ENCODE results near the gene FASN.

Gene FASN

GRCh38 chr17:82101301-82101715 is 3.3 kb upstream of the FASN start:
- no peak for DNase-seq

DNA sequence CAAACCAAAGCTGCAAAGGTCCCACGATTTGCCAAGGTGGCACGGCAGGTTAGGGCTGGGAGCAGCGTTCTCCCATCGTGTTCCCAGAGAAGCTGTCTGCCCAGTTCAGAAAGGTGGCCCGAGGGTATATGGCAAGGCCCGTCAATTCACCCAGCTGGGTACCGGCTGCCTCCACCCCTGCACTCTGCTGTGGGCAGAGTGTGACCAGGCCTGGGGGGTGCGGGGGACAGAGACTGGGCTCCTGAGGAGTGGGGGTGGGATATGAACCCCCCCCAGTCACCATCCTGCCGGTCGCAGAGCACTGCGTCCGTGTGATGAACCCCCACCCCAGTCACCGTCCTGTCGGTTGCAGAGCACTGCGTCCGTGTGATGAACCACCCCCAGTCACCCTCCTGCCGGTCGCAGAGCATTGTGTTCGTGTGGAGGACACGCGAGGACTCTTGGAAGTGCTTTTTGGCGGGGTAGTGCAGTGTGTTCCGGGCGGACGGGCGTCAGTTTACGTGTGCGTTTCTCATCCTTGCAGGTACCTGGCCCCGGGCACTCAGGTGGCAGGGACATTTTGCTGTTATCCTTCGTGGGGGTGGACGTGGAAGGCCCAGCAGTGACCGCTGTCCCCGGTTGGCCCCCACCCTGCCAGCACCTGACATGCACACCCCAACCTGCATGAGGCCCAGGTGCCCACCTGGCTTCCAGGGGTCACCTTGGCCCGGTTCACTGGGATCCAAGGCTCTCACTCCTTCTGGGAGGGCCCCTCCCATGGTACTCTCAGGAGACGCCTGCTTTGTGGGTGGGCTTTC is 2.7 kb upstream of the FASN start:
- DNase-seq: no peak

- DNase-seq: no peak
Observed at GRCh38 chr17:82098939-82099763, 1.1 kb upstream of the FASN start.

DNA sequence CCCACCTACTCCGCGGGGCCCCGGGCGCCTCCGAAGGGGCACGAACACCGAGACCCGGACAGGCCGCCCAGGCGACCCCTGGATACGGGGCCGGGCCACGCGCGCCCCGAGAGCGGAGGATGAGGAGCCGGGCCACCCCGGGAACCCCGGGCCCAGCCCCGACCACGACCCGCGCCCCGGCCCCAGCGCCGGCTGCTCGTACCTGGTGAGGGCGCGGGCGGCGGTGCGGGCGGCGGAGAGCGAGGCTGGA is 192 bp downstream of the FASN start:
- no peak for DNase-seq

GRCh38 chr17:82097184-82097918 is 685 bp downstream of the FASN start:
- peak; percentile 22 for DNase-seq

DNA sequence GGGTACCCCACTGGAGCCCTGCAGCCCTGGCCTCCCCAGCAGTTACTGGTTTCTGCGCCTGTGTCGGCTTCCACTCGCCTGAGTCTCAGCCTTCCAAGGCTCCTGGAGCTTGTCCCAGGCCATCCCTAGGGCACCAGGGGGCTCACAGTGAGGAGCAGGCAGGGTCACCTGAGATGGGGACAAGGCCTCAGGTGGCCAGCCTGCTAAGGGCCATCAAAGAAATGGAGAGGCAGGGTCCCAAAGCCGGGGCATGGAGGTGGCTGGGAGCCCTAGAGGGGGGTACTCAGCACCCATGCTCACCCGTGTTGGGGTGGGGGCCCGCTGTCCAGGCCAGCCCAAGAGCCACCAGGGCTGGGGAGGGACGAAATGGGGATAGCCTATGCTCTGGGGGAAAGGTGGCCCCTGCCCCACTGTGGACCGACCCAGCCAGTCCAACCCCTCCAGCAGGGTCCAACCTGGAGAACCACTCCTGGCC is 1.3 kb downstream of the FASN start:
- DNase-seq: no peak

GRCh38 chr17:82095777-82096708 is 2.0 kb downstream of the FASN start:
- no peak for DNase-seq

- no peak for DNase-seq
Observed at GRCh38 chr17:82094931-82095776, 2.9 kb downstream of the FASN start.

DNA sequence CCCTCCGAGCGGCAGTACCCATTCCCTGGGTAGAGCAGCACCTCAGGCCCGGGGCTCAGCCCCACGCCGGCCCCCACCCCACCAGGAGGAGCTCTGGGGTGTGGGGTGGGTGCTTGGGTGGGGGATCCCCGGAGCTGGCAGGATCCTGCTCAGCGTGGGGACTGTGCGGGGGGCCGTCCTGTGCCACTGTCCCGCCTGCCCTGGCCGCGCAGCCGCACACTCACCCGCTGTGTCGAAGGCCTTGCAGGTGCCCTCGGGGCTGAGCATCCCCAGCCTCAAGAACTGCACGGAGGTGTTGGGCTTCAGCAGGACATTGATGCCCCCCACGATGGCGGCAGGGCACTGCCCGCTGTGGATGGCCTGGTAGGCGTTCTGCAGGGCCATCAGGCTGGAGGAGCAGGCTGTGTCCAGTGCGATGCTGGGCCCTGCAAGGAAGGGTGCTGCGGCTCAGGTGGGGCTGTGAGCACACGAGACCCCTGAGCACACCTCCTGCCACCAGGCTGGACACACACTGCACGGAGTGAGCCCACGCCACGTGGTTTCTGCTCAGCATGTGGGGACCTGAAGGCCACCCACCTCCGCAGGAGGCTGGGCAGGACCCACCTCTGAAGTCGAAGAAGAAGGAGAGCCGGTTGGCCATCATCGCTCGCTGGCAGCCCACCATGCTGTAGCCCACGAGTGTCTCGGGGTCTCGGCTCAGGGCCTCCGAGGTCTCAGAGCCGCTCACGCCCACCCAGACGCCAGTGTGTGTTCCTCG is 4.9 kb downstream of the FASN start:
- DNase-seq: no peak

DNA sequence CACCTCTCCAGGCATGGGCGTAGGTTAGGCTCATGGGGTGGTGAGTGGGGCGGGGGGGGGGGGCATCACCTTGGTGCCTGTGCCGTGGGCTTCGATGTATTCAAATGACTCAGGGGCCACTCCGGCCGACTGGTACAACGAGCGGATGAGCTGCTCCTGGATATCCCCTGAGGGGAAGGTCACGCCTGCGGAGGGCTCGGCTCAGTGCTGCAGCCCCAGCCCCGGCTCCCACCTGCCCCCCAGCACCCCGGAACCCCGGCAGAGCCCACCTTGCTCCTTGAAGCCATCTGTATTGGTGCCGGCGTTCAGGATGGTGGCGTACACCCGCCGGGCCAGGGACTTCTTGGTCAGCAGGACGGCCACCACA is 5.4 kb downstream of the FASN start:
- no peak for DNase-seq

- no peak for DNase-seq
Observed at GRCh38 chr17:82092094-82092586, 5.9 kb downstream of the FASN start.

DNA sequence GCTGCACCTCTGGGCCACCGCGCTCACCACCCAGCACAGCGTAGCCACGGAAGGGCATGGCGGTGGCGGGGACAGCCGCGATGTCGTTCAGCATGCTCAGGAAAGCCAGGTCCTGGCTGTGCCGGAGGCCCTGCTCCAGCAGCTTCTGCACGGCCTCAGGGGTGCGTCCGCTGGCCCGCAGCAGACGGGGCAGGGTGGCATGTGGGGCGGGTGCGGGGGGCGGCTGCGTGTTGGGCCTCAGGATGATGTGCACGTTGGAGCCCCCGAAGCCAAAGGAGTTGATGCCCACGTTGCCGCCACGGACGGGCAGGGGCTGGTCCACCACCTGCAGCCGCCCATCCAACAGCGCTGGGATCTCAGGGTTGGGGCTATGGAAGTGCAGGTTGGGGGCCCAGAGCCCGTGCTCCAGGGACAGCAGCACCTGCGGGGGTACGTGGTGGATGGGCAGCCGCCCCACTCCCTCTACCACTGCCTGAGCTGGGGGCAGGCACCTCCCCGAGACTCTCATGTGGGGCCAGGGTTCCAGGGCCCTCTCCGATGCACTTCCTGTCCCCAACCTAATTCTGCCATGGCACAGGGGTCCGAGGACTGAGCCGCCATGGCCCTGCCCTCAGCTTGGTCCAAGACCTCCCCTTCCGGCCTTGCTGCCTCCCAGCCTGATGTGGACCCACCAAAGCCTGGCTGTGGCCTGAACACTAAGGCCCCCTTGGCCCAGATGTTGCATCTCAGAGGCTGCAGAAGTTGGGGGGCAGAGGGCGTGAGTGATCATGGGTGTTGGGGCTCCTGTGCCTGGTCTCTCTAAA is 6.6 kb downstream of the FASN start:
- no peak for DNase-seq

DNA sequence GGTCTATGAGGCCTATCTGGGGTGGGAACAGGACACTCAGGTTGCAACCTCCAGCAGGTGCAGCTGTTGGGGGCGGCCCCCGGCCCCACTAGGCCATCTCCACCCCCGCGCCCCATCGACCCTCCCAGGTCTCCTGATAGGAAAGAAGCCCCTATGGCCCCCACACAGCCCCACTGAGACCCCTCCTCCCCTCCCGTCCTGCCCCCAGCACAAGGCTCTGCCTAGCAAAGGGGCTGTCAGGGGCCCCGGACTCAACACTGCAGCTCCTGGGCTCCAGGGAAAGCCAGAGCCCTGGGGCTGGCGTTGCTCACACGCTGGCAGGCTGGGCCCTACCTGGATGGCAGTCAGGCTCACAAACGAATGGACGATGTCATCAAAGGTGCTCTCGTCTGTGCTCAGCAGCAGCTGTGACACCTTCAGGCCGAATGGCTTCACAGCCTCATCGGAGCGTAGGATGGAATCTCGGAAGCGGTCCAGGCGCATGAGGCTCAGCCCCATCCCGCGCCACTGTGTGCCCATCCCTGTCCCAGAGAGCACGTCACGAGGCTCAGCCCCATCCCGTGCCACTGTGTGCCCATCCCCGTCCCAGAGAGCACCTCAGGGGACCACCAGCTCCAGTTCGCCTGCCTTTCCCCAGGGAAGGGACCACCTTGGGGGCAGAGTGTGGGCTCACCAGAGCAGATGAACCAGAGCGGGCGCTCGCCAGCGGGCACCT is 7.3 kb downstream of the FASN start:
- no peak for DNase-seq

GRCh38 chr17:82089723-82090548 is 8.1 kb downstream of the FASN start:
- no peak for DNase-seq

GRCh38 chr17:82088838-82089722 is 9.0 kb downstream of the FASN start:
- no peak for DNase-seq

DNA sequence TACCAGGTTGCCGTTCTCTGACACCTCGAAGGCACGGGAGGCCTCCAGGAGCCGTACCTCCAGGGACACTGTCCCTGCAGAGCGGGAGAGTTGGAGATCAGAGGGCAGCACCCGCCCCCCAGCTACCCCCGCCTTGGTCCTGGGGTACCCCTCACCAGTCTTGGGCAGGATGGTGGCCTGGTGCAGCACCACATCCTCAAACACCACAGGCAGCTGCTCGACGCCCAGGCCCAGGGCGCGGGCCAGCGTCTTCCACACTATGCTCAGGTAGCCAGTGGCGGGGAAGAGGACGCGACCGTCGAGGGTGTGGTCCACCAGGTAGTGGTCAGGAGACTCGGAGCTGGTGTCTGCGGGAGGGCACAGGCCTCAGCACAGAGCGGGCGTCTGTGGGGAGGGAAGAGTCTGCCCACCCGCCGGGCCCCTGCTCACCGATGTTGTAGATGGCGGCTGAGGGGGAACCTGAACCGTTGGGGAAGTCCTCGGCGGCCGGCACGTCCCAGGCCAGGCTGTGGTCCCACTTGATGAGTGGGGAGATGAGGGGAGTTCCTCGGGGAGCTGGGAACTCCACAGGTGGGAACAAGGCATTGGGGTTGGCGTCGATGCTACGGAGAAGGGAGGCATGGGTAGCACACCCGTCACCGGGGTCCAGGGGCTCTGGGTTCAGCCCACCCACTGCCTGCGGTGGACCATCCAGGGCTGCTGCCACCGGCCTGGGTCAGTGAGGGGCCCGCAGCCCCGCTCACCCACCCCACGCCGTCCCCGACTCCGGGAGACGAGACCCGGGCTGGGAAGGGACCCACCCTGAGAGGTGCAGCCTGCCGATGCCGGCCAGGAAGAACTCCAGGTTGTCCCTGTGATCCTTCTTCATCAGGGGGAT is 9.8 kb downstream of the FASN start:
- no peak for DNase-seq

Data from midbrain (tissue), 1 donor.